Measurements from ENCODE around the gene PSMA7. TPM values are rescaled to one million over a fixed set of nuclear protein-coding genes. Genes with fewer than 3 reads are reported as not detected.

PSMA7 gene
- total RNA-seq (2014; rRNA removed), result 503 and 618 TPM in 2 replicates
- 476 TPM for polyA plus RNA-seq (2012)

DNA sequence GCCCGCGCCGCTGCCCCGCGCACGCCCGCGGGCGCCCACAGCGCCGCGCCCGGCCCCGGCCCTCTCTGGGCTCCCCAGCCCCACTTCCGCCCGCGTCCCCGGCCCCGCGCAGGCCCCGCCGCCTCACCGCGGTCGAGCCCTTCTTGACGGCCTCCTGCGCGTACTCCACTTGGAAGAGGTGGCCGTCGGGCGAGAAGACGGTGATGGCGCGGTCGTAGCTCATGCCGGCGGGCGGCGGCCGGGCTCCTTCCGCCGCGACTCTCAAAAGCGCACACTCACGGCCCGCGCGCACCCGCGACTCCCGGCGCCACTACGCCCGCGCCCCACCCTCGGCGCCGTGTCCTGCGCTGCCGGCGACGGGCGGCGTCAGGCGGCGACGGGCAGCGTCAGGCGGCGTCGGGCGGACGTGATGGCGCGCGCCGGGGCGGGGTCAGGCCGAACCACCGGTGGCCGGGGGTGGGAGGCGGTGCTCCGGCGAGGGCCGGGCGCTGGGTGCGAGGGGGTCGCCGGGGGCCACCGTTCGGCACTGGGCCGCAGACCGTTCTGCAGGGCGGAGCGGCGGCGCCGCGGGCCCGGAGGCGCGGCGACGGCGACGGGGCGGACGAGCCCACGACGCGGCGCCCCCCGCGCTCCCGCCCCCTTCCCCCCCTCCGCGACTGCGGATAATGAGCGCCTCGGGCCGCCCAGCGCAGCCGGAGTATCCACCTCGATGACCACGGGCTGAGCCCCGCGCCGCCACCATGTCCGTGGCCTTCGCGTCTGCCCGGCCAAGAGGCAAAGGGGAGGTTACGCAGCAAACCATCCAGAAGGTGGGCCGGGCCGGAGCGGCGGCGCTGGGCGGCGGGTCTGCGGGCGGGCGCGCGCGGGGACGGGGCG, at the start of gene PSMA7, which contains the start of gene SS18L1:
PSMA7 (minus strand) TSS at position 314 of the 876 bp plus-strand sequence; CDS start at position 223, 91 bp downstream.
SS18L1 (plus strand) TSS at position 689 of the 876 bp plus-strand sequence; CDS start at position 741, 52 bp downstream.
- peak; percentile 87 for DNase-seq (ENCODE audit: low read depth)

DNA sequence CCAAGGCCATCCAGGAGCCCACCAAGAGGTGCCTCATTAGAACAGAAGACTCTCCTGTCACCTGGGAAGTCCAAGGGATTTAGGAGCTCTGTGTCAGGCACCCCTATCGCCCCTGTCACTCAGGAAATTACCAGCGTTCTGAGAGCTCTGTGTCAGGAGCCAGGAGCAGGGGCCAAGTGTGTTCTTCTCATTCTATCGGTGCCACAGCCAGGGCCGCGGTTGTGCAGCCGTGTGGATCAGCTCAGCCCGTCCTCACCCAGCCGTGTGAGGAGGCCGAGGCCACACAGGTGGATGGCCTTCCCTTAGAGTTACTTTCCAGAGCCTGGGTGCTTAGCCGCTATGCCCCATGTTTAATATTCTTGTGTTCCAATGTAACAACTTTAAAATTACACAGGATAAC, 49.4 kb upstream of the PSMA7 start:
- DNase-seq (ENCODE audit: low read depth), result no peak

GRCh38 chr20:62191781-62192559, 48.8 kb upstream of the PSMA7 start:
- no peak for DNase-seq (ENCODE audit: low read depth)

DNA sequence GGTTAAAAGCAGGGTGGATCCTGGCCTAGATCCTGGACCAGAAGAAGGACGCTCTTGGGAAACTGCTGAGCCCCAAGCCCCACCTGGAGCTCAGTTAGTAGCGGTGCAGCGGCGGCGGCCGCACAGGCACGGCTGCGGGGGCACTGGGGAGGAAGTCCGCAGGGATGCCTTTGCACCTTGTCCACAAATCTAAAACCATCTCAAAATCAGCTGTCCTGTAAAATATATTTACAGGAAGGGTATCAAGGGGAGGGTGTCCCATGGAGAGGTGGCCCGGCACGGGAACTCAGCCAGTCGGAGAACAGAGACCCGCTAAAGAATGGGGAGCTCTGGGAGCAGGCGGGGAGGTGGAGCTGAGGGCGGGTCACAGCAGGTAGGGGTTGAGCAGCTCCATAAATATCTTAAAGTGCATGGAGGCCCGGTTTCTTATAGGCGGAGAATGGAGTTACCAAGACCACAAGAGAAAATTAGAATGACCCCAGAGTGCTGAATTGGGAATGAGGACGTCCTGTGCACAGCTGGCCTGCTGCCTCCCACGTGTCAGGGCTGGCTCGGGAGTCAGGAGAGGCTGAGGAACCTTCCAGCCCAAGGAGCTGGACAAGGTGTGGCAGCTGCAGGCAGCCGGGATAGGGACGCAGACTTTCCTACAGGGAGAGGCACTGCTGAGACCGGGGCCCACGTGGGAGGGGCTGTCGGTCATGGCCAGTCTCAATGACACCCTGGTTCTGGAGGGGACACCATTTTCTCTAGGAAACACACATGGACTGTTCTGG, 47.6 kb upstream of the PSMA7 start:
- no peak for DNase-seq (ENCODE audit: low read depth)

DNA sequence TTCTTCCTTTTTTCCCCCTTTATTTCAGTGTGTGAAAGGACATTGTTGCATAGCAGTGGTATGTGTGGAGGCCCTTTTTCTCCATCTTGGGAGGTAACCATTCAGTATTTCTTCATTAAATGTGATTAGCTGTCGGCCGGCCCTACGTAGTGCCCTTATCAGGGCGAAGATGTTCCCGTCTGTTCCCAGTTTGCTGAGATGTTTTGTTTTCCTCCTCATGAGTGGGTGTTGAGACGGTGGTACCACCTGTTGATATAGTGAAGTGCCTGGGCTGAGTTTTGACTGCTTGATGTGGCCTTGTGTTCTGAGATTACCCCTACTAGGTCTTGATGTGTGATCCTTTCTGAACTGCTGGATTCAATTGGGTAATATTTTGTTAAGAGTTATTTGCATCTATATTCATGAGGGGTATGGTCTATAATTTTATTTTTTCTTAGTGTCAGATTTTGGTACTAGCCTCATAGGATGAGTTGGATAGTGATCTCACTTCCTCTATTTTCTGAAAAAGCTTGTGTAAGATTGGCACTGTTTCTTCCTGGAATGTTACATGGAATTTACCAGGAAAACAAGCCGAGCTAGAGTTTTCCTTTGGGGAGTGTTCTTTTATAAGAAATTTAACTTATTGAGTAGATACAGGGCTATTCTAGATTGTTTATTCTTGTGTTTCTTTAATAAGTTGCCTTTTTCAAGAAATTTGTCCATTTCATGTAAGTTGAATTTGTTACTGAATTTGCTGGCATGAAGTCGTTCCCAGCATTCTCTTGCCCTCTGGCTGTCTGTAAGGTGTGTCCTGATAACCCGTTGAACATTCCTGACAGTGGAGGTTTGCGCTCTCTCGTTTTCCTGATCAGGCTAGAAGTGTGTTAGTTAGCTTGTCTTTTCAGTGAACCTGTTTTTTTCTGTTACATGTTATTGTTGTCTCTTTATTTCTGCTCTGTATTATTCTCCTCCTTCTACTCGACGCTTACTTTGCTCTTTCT, 44.0 kb upstream of the PSMA7 start:
- DNase-seq (ENCODE audit: low read depth), result no peak

DNA sequence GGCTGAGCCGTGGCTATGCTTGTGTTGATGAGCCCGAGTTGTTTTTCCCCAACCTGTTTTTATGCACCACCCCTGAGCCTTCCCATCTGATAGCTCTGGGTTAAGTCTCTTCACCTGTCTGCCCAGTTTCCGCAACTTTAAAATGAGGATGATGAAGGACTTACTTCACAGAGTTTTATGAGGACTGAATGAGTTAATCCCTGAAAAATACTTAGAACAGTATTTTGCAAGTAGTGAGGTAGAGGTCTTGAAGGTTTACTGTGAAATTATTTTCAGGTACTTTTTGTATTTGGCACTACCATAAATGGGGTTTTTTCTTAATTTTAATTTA, 42.9 kb upstream of the PSMA7 start:
- DNase-seq (ENCODE audit: low read depth), result no peak

- DNase-seq (ENCODE audit: low read depth), result no peak
These were observed 40.4 kb upstream of the PSMA7 start for GRCh38 chr20:62183426-62184142.

DNA sequence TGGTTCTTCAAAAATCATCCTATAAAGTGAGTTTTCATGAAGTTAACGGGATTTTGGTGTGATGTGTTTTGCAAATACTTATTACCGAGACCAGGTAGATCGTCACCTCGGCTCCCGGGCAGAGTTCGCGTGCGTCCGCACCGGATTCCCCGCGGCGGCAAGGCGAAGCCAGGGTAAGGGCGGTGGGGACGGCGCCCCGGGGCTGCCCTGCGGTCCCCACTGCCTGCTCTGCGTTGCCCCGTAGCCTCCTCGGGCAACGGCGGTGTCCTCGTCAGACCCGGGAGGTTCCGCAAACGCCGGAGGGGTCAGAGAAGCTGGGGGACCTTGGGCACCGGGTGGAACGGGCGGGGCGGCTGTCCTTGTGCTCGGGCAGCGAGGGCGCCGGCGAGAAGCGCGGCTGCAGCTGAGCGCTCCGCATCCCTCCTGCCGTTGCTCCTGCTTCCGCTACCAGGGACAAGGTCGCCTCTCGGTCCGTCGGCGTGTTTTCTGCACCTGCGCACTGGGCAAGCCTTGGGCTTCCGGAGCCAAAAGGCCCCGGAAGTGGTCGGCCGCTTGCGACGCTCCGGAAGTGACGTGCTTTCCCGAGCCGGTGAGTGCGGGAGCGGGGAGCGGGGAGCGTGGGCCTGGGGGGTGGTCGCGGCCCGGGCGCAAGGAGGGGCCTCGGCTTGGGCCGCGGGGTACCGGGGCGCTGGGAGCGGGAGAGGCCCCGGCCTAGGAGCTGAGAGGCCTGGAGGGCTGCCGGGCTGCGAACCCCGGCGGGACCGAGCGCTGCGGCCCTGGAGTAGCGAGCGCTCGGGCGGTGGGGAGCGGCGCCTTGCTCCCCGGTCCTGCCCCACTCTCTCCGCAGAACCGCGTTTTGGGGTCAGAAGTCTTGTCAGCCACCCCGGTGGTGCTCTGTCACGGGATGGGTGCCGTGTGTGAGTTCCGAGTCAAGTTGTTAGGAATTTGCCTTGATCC, 39.6 kb upstream of the PSMA7 start, which contains the start of gene MTG2:
MTG2 (plus strand) TSS at position 560 of the 957 bp plus-strand sequence. CDS start 10,393 bp downstream, outside the sequence.
- DNase-seq (ENCODE audit: low read depth), result peak; percentile 91

DNA sequence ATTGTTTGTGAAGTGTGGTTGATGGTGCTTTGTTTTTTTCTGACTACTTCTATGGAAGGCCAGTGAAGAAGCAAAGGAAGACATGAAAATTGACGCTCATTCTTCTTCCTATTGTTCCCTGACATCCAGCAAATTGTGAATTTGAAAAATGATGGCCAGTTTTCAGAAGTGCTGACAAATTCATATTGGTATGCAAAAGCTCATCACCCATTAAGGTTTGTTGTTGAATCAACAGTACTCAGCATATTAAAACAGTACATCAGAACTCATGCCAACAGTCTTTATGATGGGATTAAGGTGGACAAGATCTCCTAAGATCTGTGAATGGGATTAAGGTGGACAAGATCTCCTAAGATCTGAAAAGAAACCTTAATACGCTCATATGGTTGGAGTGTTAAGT, 38.6 kb upstream of the PSMA7 start:
- no peak for DNase-seq (ENCODE audit: low read depth)

DNA sequence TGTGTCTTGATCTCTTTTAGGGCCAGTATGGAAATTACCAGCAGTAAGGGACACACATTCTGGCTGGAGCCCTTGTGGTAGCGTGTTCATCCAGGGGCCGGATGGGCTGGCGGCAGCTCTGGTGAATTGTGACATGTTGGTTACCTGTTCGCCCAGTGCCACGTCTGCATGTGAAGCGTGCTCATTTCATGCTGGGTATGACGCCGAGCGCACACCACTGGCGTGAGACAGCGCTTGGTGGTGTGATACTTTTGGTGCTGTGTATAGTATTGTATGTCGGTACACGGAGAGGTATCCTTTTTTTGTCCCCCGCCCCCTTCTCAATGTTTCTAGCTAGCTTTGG, 35.9 kb upstream of the PSMA7 start:
- no peak for DNase-seq (ENCODE audit: low read depth)

DNA sequence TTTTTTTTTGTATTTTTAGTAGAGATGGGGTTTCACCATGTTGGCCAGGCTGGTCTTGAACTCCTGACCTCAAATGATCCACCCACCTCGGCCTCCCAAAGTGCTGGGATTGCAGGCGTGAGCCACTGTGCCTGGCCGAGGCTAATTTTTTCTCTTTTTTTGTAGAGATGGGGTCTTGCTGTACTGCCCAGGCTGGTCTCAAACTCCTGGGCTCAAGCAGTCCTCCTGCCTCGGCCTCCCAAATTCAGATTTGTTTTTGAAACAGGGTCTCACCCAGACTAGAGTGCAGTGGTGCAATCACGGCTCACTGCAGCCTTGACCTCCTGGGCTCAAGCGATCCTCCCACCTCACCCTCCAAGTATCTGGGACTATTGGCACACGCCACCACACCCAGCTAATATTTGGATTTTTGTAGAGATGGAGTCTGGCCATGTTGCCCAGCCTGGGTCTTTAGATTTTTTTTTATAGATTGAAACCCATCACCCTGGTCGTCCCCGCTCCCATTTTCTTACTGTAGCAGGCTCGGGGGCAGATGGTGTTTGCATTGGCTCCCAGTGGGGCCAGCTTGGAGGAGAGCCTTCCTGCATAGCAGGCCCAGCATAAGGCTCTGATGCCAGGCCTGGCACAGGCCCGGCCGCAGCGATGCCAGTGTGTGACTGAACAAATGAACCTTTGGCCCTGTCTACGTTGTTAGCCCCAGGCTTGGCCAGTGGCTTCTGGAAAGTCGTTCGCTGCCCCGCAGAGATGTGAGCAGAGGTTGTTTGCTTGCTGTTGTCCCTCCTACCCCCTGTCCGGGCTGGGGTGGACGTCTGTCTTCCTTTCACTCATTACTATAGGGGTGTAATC, 35.3 kb upstream of the PSMA7 start:
- DNase-seq (ENCODE audit: low read depth), result no peak

DNA sequence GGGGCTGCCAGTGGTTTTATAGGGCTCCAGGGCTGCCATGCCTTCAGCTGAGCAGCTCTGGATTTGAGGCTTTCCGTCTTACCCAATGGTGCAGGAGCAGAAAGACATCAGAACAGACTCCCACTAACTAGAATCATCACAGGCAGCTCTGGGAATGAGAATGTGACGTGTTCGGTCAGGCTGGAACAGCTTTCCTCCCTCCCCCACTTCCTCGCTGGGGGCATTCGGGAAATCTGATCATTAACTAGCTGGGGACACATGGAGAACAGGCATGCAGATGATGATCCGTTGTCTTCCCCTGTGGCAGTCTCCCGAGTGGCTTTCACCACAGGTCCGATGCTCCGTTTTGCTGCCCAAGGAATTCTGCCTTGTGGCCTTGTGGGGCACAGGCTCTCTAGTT, 34.1 kb upstream of the PSMA7 start:
- no peak for DNase-seq (ENCODE audit: low read depth)

GRCh38 chr20:62176866-62177265, 33.7 kb upstream of the PSMA7 start:
- DNase-seq (ENCODE audit: low read depth), result no peak

GRCh38 chr20:62175711-62176110, 32.5 kb upstream of the PSMA7 start:
- no peak for DNase-seq (ENCODE audit: low read depth)

DNA sequence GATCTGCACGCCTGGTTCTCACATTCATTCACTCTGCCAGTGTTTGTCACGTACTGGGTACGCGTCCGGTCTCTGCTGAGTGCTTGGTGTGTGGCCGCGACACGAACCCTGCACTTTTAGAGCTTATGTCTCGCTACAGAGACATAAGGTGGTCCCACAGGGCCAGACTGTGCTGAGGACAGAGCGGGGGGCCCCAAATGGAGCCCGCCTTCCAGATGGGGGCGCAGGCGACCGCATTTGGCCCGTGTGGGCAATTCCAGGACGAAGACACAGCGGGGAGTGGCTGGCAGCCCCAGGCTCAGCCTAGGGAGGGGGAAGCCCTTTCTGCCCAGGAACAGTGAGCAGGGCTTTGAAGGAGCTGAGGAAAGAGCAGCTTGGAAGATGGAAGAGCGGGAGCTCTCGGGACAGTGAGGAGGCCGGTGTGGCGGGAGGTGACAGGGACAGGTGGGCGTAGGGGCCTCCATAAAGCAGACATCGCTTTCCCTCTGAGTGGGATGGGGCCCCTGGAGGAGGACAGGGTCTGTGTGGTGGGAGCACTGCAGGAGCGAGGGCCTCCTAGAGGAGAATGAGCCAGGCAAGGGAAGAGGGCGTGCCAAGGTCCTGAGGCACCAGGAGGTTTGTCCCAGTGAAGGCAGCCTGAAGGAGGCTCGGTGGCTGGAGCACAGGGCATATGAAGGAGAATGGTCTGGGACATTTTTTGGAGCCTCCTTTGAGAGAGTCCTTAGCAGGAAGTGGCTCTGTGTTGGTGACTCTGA, 31.9 kb upstream of the PSMA7 start:
- DNase-seq (ENCODE audit: low read depth), result no peak

DNA sequence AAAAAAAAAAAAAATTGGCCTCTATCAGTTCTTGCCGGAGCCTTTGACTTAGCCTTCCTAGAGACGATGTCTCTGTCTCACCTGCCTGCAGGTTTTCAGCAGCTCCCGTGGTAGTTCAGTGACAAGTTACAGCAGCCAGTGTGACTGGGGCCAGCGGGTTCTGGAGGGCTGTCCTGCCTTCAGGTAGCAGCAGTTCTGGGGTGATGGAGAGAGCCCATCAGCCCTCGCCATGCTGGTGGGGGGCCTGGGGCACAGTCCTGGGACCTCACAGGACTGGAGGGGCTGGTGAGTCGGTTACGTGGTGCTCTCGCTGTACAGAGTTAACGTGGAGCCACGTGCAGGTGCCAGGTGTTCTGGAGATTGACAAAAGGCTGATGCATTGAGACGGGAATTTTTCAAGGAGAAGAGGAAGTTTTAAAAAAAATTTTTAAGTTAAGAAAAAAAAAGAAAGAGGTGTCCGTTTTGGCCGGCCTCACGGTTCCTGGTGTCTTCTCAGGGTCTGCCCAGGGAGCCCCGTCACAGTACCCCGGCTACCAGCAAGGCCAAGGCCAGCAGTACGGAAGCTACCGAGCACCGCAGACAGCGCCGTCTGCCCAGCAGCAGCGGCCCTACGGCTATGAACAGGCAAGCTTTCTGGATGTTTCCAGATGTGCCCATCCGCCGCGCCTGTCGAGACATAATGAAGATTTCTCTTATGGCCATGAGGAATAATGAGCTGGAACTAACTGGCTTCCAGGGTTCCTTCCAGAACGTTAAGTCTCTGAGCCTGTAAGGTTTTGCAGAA, 31.0 kb upstream of the PSMA7 start:
- no peak for DNase-seq (ENCODE audit: low read depth)

All from LHCN-M2 (cell line).